NCI-H1048 (cell line): ENCODE results near the gene CAD.
A peak's percentile ranks its signal among the peaks of the same experiment; 100 is the strongest.
"Not testable (repeated sequence)": the region's sequence is repeated elsewhere in the genome, so short reads cannot be mapped to it uniquely, and the experiment has no call there.

ENCODE experiments used
- DNase-seq: peaks from one replicate; lab custom pipeline; 2025; lab: John Stamatoyannopoulos, UW

The CAD gene

GRCh38 chr2:27256855-27257454, 39.8 kb downstream of the CAD start:
- no peak for DNase-seq

DNA sequence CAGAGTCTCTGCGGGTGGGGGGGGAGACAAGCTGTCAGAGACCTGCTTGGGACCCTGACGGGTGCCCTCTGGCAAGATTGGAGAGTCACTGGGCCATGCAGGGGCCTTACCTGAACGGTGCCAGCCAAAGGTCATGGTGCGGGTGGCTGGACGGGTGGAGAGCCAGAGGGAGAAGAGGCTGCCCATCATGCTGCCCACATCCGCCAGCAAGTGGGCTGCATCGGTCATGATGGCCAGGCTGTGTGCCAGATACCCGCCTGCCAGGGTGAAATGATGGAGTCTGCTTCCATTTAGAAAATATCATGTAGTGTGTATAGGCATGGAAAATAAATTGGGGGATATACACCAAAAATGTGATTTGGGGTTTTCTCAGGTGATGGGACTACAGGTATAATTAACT, 40.9 kb downstream of the CAD start:
- DNase-seq = no peak

DNA sequence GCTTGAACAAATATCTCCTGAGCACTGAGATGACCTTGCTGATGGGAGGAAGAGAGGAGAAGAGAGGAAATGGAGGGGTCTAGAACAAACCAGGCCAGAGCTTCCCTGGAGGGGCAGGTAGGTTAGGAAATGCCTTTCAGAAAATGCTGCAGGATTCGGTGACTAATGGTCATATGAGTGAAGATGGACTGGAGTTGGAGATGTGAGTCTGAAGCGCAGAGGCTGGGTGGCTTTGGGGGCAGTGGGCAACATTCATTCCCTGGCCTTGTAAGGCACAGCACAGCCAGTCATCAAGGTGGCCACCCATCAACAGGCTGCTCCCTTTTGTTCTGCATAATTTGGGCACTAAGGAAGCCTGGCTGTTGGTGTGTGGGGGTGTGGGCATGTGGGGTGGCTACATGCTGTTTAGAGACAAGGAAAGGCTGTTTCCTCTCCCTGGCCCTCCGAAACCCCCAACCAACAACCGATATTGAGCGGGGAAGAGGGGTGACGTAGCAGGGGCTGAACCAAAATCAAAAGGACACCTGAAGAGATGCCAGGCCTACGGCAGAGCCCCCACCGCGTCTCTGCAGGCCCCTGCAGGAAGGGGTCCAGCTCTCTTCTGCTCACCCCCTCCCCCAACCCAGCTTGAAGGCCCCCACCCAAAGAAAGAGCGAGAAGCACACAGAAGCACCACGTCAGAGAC, 44.2 kb downstream of the CAD start:
- no peak for DNase-seq

DNA sequence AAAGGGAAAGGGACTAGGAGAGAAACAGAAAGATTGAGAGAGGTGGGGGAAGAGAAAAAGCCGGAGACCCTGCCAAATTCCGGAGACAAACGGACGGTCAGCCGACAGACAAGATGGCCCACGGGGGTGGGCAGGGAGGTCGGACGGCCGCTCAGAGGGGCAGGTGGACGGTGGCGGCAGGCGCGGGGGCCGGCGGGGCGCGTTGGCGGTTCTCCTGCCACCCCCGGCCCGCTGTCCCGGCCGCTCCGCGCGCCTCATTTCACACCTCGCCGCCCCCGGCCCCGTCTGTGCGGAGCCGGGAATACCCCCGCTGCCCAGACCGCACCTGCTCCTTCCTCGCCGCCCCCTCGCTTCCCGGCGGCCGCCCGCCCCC, 44.7 kb downstream of the CAD start:
- no peak for DNase-seq

DNA sequence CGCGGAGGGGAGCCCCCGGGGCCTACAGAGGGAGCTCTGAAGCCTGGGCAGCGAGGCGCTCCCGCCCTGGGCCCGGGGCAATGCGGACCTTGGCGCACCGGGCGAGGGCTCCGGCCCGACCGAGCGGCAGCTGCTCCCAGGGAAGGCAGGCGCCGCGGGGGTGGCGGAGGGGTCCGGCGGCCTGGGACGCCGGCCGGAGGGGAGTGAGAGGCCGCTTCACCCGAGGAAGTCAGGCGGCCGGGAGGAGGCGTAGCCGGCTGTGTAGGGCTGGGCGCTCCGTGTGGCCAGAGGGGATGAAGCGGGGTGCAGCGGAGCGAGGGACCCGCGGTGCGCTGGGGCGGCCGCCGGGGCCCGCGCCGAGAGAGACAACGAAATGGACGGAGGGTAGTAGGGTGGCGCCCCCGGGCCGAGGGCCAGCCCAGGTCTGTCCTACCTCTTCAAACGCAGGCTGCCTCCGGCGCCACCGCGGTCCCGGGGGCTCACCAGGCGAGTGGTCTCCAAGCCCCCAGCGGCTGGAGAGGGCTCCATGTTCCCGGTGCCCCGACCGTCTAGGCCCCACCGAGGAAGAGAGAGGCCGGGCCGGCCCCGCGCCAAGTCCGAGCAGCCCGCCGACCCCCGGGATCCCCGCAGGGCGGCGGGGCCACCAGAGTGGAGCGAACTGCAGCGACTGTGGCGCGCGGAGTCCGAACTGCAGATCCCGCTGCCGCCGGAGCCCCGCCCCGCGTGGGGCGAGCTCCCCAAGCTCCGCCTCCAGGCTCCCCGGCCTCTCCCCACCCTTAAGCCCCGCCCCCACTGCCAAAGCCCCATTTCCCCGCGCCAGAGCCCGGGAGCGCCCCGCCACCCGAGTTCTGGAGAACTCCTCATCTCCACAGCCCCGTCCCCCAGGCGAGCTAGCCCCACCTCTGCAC, 45.5 kb downstream of the CAD start, which contains the start of gene SLC30A3:
TSS of gene SLC30A3 (minus strand) at position 669 of the 908 bp plus-strand sequence. CDS start at position 528, 141 bp downstream.
- peak; percentile 25 for DNase-seq

GRCh38 chr2:27263287-27264252, 46.4 kb downstream of the CAD start:
- no peak for DNase-seq

DNA sequence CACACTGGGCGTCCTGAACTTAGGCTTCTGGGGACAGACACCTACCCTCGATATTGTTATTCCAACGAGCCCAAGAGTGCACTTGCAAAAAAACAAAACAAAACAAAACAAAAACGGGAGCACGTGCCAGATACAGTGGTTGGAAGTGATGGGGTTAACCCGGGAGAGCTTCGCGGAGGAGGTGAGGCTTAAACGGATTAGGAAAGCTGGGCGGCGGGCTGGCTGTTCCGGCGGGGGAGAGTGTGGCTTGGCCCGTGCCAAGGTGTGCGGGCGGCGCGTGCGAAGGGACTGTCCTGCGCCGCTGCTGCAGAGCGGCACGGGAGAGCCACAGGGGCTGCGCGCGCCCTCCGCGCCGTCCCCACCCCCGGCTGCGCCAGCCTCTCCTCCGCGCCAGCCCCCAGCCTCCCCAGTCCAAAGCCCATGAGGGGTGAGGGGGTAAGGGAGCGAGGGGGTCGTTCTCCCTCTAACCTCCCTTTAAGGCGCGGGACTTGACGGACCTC, 47.1 kb downstream of the CAD start:
- no peak for DNase-seq

GRCh38 chr2:27264753-27265535, 47.8 kb downstream of the CAD start:
- DNase-seq = no peak

DNA sequence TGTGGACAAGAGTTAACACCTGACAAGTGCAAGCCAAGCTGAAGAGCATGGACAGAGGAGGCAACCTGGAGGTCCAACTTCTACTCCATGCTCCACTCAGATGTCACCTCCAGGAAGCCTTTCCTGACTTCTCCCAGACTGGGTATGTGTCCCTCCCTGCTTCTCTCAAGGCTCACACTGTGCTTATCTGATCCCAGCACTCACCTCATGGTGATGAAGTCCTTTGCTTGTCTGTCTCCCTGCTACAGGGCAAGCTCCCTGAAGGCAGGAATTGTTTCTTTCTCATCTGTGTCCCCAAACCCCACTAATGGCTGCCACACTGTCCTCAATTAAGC, 48.3 kb downstream of the CAD start:
- DNase-seq = no peak

DNA sequence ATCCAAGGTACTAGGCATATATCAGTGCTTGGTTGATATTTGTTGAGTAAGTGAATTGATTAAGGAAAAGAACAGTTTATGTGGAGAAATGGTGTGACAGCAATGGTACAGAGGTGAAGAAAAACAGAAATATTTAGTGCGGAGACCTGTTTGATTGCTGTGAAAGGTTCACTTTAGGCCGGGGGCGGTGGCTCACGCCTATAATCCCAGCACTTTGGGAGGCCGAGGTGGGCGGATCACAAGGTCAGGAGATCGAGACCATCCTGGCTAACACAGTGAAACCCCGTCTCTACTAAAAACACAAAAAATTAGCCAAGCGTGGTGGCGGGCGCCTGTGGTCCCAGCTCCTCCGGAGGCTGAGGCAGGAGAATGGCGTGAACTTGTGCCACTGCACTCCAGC, 51.1 kb downstream of the CAD start:
- DNase-seq = not testable (repeated sequence)

- no peak for DNase-seq
These were observed 53.0 kb downstream of the CAD start for GRCh38 chr2:27270131-27270530.

DNA sequence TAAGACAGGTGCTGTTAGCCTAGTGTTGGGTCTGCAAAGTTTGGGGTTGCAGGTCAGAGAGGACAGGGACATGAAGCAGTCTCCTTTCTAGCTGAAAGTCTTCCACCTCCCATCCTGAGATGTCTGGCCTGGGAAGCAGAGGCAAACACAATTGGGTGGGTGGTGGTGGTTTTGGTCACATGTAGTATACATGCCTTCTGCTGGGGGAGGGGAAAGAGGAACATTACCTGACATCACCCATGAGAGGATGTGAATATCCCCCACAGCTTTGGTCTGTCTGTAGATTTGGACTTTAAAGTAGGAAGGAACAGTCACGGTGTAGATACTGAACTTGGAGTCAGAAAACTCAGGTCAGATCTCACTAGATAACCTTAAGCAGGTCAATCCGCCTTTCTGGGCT, 53.5 kb downstream of the CAD start:
- DNase-seq = no peak

GRCh38 chr2:27271631-27272340, 54.6 kb downstream of the CAD start:
- DNase-seq = no peak

DNA sequence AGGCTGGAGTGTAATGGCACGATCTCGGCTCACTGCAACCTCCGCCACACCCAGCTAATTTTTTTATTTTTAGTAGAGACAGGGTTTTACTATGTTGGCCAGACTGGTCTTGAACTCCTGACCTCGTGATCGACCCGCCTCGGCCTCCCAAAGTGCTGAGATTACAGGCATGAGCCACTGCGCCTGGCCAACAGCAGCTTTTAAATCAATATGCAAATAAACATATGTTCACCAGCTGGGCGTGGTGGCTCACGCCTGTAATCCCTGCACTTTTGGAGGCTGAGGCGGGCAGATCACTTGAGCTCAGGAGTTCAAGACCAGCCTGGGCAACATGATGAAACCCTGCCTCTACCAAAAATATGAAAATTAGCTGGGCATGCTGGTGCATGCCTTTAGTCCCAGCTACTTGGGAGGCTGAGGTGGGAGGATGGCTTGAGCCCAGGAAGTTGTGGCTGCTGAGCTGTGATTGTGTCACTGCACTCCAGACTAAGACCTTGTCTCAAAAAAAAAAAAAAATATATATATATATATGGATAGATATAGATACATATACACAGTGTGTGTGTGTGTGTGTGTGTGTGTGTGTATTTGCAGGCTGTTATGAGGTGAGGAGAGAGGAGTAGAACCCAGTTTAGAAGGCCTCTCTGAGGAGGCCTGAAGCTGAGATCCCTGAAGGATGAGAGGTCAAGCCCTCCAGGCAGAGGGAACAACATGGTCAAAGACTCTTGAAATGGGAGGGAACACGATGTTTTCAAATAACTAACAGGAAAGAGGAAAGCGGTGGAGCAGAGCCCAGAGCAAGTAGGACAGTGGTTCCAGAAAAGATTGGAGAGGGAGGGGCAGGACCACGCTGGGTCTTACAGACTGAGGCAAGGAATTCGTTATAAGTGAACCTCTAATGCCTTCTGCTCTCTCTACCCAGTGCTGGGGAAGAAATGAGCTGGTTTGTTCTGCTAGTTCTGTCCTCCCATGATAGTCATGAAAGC, 55.7 kb downstream of the CAD start:
- not testable (repeated sequence) for DNase-seq

DNA sequence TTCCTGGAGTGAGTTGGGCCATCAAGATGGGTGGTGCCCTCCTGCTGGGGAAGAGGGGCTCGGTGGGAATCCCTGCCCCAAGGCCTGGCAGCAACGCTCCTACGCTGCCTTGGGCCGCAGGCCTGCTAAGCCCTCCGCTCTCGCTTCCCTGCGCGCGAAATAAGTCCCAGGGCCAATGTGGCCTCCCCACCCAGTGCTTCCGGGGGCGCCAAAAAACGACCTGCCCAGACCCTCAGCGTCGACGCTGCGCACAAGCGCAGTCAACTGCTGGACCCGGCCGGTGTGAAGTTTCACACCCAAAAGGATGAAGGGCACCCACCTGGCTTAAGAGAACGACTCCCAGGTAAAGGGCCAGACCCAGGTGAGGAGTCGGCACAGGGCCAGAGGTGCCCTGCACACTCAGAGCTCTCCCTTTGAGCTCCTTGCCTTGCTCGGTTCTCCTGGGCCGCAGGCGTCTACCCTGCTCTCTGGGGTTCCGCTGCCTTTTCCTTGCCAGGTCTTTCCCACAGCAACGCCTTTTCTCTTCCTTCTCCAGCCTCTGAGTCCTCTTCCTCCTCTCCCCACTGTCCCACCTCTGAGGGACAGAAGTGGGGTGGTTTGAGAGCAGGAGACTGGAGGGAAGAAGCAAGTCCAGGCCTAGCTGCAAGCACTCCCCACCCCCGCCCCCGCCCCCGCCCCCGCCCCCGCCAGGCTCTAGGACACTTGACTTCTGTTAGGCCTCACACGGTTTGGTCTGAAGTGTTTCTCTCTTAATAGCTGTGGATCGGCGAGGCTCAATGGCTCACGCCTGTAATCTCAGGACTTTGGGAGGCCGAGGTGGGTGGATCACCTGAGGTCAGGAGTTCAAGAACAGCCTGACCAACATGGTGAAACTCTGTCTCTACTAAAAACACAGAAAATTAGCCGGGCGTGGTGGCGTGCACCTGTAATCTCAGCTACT, 58.3 kb downstream of the CAD start, which contains the start of gene DNAJC5G:
TSS of gene DNAJC5G (plus strand) at position 223 of the 940 bp plus-strand sequence. CDS start 1,296 bp downstream, outside the sequence.
- DNase-seq = no peak

GRCh38 chr2:27278010-27278409, 60.8 kb downstream of the CAD start:
- DNase-seq = no peak

DNA sequence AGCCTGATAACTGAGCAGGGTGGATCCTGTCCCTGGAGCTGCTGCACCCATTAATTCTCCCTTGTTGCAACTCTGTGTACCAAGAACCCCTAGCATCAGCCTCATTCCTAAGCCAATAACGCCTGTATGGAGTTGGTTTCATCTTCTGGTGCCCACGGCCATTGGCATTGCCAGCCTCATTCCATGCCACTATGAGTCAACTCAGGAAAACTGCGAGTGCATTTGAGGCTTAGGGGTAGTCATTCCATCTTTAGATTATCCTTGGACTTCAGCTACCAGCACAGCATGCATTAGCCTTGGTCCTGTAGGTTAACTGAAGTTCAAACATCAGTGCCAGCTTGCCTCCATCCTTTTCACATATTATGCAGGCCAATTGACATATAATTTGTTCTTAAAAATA, 63.7 kb downstream of the CAD start:
- DNase-seq = no peak

- DNase-seq = no peak
These were observed 64.3 kb downstream of the CAD start for GRCh38 chr2:27281442-27281841.
